Cardiac muscle cell (in vitro differentiated cells and primary cell): ENCODE data around the gene MYO1B. TPM values are rescaled to one million over a fixed set of nuclear protein-coding genes. Genes with fewer than 3 reads are reported as not detected.

Experiments
- DNase-seq, 2 donors: peaks; one replicate each; pipeline versions ENCODE4 v3.0.0 to v3.0.0-alpha.2; 2010 to 2017; ENCODE audit warnings: low read depth in 1 of 2, low spot score in 1 of 2
- H3K27ac ChIP-seq: fragments of 200-600 bp; sonication (generic); 2 replicates; pipeline ENCODE4 v1.5.1; 2016
- H3K27me3 ChIP-seq: fragments of 200-600 bp; sonication (generic); 2 replicates; pipeline ENCODE4 v1.6.0; 2016; ENCODE audit warnings: control low read depth
- H3K36me3 ChIP-seq: fragments of 200-600 bp; sonication (generic); 2 replicates; pipeline ENCODE4 v1.5.1; 2016; ENCODE audit warnings: control low read depth
- H3K4me1 ChIP-seq: fragments of 200-600 bp; sonication (generic); 2 replicates; pipeline ENCODE4 v1.8.1; 2017; ENCODE audit warnings: low read depth, mild to moderate bottlenecking, mixed run types
- H3K4me3 ChIP-seq: fragments of 200-600 bp; sonication (generic); 2 replicates; pipeline ENCODE4 v1.5.1; 2016; ENCODE audit warnings: mild to moderate bottlenecking
- H3K9me3 ChIP-seq: fragments of 200-600 bp; sonication (generic); 2 replicates; pipeline ENCODE4 v1.5.1; 2017; ENCODE audit warnings: low read depth, mild to moderate bottlenecking, control low read depth
- polyA plus RNA-seq: library from polyadenylated mRNA; unstranded; fragments of >200 nt; fragmentation: Nextera tagmentation; extraction: Ambion mirVana; gene quantifications from 2 replicates; pipeline ENCODE4 v1.2.1, GENCODE V29; 2016
- total RNA-seq: library from RNA; depleted of rRNA; stranded (reverse); fragments of >200 nt; gene quantifications from 2 replicates; pipeline ENCODE4 v1.2.3, GENCODE V29; 2016
- TF ChIP-seq, protein P1 (sequence below): IDR thresholded peaks from 2 replicates; pipeline ENCODE4 v1.5.1; 2012; ENCODE audit warnings: low read depth, mild to moderate bottlenecking, low read length

Gene MYO1B
- total and polyA plus RNA-seq, 2 experiments from 2014 or later = 33.1 to 44.5 TPM

GRCh38 chr2:191311156-191311555, 66.0 kb downstream of the MYO1B start:
- DNase-seq = no peak
- TF ChIP-seq, protein P1, sequence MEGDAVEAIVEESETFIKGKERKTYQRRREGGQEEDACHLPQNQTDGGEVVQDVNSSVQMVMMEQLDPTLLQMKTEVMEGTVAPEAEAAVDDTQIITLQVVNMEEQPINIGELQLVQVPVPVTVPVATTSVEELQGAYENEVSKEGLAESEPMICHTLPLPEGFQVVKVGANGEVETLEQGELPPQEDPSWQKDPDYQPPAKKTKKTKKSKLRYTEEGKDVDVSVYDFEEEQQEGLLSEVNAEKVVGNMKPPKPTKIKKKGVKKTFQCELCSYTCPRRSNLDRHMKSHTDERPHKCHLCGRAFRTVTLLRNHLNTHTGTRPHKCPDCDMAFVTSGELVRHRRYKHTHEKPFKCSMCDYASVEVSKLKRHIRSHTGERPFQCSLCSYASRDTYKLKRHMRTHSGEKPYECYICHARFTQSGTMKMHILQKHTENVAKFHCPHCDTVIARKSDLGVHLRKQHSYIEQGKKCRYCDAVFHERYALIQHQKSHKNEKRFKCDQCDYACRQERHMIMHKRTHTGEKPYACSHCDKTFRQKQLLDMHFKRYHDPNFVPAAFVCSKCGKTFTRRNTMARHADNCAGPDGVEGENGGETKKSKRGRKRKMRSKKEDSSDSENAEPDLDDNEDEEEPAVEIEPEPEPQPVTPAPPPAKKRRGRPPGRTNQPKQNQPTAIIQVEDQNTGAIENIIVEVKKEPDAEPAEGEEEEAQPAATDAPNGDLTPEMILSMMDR = no peak
- Histone ChIP-seq H3K36me3 (no peaks in the 10 kb centered on the region), H3K4me3 (no peak overlapping the region), H3K27ac (no peak overlapping the region), H3K9me3 (no peaks in the 10 kb centered on the region), H3K27me3 (no peaks in the 10 kb centered on the region), H3K4me1 (no peaks in the 10 kb centered on the region)

GRCh38 chr2:191311627-191312026, 66.4 kb downstream of the MYO1B start:
- Histone ChIP-seq H3K4me3 (no peak overlapping the region), H3K36me3 (no peaks in the 10 kb centered on the region), H3K9me3 (no peaks in the 10 kb centered on the region), H3K4me1 (no peaks in the 10 kb centered on the region), H3K27ac (no peak overlapping the region), H3K27me3 (no peaks in the 10 kb centered on the region)
- peak in 1 of 2 donors; percentile 66 for DNase-seq
- TF ChIP-seq, protein P1 = no peak

- Histone ChIP-seq H3K36me3 (no peaks in the 10 kb centered on the region), H3K4me1 (no peaks in the 10 kb centered on the region), H3K9me3 (no peaks in the 10 kb centered on the region), H3K4me3 (no peak overlapping the region), H3K27me3 (no peaks in the 10 kb centered on the region), H3K27ac (no peak overlapping the region)
- DNase-seq = no peak
- TF ChIP-seq, protein P1 = no peak
Measured at GRCh38 chr2:191312163-191312562, 67.0 kb downstream of the MYO1B start.

GRCh38 chr2:191312662-191313061, 67.5 kb downstream of the MYO1B start:
- TF ChIP-seq, protein P1 = no peak
- no peaks in the 10 kb centered on the region for H3K27me3 ChIP-seq

DNA sequence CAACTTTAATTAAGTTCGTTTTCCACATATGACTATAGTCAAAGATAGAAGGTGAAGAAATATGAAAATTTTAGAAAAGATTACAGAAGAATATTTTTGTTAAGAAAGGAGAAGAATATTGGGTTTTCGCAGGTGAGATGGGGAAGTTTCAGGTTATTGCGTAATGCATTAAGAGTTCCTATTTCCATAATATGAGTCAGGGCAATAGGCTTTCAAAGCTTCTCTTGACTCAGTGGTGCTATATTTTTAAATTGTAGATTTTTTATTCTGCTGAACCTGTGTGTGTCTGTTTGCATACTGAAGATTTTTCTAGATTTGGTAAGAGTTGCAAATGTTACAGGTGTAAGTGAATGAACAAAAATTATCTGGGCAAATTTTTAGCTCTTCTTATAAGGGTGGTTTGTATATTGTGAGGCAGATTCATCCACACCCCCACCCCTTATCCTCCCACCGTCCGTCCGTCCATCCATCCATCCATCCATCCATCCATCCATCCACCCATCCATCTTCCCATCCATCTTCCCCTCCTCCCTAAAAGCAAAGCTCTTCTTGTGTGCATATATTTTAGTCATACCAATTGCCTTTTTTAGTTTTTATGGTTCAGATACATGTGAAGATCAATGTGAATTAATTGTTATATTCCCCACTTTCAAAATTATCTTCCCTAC, 69.6 kb downstream of the MYO1B start:
- Histone ChIP-seq H3K27me3 (no peaks in the 10 kb centered on the region), H3K9me3 (no peaks in the 10 kb centered on the region), H3K4me3 (no peak overlapping the region), H3K36me3 (no peaks in the 10 kb centered on the region), H3K4me1 (no peaks in the 10 kb centered on the region), H3K27ac (no peak overlapping the region)
- TF ChIP-seq, protein P1 = no peak
- no peak for DNase-seq

More at GRCh38 chr2:191312662-191313061, 67.5 kb downstream of the MYO1B start:
- no peak for DNase-seq
- Histone ChIP-seq H3K4me1 (no peaks in the 10 kb centered on the region), H3K4me3 (no peak overlapping the region), H3K27ac (no peak overlapping the region), H3K36me3 (no peaks in the 10 kb centered on the region), H3K9me3 (no peaks in the 10 kb centered on the region)
